ENCODE results near the gene TLE1. TPM values are rescaled to one million over a fixed set of nuclear protein-coding genes. Genes with fewer than 3 reads are reported as not detected.

Gene TLE1
- polyA plus RNA-seq, 3 donors: 0.46 to 2.5 (median 1.2) TPM

DNA sequence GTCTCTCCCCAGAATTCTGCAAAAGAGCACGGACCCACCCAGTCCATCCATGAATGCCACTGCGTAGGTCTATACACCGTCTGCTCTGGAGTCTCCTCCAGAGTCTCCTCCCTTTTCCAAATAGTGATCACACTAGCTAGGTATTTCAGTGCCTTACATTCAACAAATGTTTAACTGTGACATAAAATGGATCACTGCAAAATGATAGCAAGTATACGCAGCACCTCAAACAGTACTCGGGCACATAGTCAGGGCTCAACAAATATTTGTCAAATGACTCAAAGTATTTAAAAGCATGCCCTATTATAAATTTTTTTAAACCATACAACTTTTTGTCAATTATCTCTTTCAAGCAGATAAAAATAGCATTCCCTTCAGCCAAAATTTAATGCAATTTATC is 60.5 kb downstream of the TLE1 start:
- Histone ChIP-seq H3K27me3 (ENCODE audit: control insufficient read depth in 2 of 2, insufficient read depth in 2 of 2, low read length in 2 of 2) (no peaks in the 10 kb centered on the region), H3K27ac (ENCODE audit: low read depth in 1 of 2, low read length in 2 of 2) (no peak overlapping the region), H3K4me3 (replicated peaks in 1 of 3; ENCODE audit: low read depth in 2 of 3, low read length in 3 of 3) (no peak overlapping the region), H3K36me3 (replicated peaks in 1 of 2; ENCODE audit: control insufficient read depth in 1 of 2, insufficient read depth in 2 of 2, low read length in 2 of 2) (no peaks in the 10 kb centered on the region), H2AFZ (ENCODE audit: insufficient read depth, low read depth, low read length, poor library complexity, severe bottlenecking) (no peak overlapping the region), H3K79me2 (ENCODE audit: insufficient read depth, low read length) (no peaks in the 10 kb centered on the region), H3K9ac (ENCODE audit: insufficient read depth, low read length, poor library complexity, severe bottlenecking) (no peak overlapping the region), H3K9me3 (replicated peaks in 1 of 2; ENCODE audit: control insufficient read depth in 1 of 2, insufficient read depth in 1 of 2, low read length in 2 of 2) (no peaks in the 10 kb centered on the region), H3K4me2 (replicated peaks; ENCODE audit: extremely low read depth, low read length, poor library complexity, severe bottlenecking) (no peak overlapping the region), H4K20me1 (ENCODE audit: insufficient read depth, low read length) (no peaks in the 10 kb centered on the region), H3K4me1 (ENCODE audit: control insufficient read depth in 1 of 2, insufficient read depth in 2 of 2, low read length in 2 of 2) (no peaks in the 10 kb centered on the region)
- TF ChIP-seq, protein P1, sequence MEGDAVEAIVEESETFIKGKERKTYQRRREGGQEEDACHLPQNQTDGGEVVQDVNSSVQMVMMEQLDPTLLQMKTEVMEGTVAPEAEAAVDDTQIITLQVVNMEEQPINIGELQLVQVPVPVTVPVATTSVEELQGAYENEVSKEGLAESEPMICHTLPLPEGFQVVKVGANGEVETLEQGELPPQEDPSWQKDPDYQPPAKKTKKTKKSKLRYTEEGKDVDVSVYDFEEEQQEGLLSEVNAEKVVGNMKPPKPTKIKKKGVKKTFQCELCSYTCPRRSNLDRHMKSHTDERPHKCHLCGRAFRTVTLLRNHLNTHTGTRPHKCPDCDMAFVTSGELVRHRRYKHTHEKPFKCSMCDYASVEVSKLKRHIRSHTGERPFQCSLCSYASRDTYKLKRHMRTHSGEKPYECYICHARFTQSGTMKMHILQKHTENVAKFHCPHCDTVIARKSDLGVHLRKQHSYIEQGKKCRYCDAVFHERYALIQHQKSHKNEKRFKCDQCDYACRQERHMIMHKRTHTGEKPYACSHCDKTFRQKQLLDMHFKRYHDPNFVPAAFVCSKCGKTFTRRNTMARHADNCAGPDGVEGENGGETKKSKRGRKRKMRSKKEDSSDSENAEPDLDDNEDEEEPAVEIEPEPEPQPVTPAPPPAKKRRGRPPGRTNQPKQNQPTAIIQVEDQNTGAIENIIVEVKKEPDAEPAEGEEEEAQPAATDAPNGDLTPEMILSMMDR (IDR thresholded peaks at IDR 0.05): no peak
- Mint-ChIP-seq H3K4me3 (no peak overlapping the region), H3K27ac (no peak overlapping the region), H3K9me3 (no peaks in the 10 kb centered on the region), H3K36me3 (peaks cover 4 to 11% of the 10 kb centered on the region in 2 donors), H3K4me1 (peaks cover 3% of the 10 kb centered on the region), H3K27me3 (ENCODE audit: low read depth in 3 of 3) (no peaks in the 10 kb centered on the region)
- WGBS (ENCODE audit: insufficient coverage): 100% methylated on average over 5 of the region's 5 CpGs
- intact Hi-C loops (cut with micrococcal nuclease): no loop called here
- DNase-seq: no peak

DNA sequence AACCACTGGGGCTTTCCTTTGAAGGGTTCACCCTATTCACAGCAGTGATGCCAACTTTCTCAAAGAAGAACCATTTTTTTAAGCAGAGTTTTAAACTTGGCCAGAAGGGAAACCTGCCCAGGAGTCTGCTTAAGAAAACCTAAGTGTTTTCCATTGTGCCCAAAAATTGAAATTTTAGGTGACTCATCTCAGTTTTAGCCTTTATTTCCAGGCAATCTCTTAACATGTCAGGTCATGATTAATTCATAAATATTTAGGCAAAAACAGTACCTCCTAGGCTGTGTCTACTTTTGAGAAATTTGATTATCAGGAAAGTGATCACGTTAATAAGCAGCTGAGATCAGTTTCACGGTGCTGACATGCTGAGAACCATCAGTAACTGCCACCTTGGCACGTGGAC is 61.9 kb downstream of the TLE1 start:
- 92% methylated on average over 2 of the region's 3 CpGs for WGBS (ENCODE audit: insufficient coverage)
- Histone ChIP-seq H4K20me1 (ENCODE audit: insufficient read depth, low read length) (no peaks in the 10 kb centered on the region), H3K9ac (ENCODE audit: insufficient read depth, low read length, poor library complexity, severe bottlenecking) (no peak overlapping the region), H3K9me3 (replicated peaks in 1 of 2; ENCODE audit: control insufficient read depth in 1 of 2, insufficient read depth in 1 of 2, low read length in 2 of 2) (no peaks in the 10 kb centered on the region), H3K4me2 (replicated peaks; ENCODE audit: extremely low read depth, low read length, poor library complexity, severe bottlenecking) (no peak overlapping the region), H3K27me3 (ENCODE audit: control insufficient read depth in 2 of 2, insufficient read depth in 2 of 2, low read length in 2 of 2) (no peaks in the 10 kb centered on the region), H3K27ac (ENCODE audit: low read depth in 1 of 2, low read length in 2 of 2) (no peak overlapping the region), H3K79me2 (ENCODE audit: insufficient read depth, low read length) (no peaks in the 10 kb centered on the region), H3K4me3 (replicated peaks in 1 of 3; ENCODE audit: low read depth in 2 of 3, low read length in 3 of 3) (no peak overlapping the region), H2AFZ (ENCODE audit: insufficient read depth, low read depth, low read length, poor library complexity, severe bottlenecking) (no peak overlapping the region), H3K4me1 (ENCODE audit: control insufficient read depth in 1 of 2, insufficient read depth in 2 of 2, low read length in 2 of 2) (no peaks in the 10 kb centered on the region), H3K36me3 (replicated peaks in 1 of 2; ENCODE audit: control insufficient read depth in 1 of 2, insufficient read depth in 2 of 2, low read length in 2 of 2) (no peaks in the 10 kb centered on the region)
- Mint-ChIP-seq H3K4me1 (peaks cover 3% of the 10 kb centered on the region), H3K9me3 (no peaks in the 10 kb centered on the region), H3K36me3 (peaks cover 0 to 10% of the 10 kb centered on the region in 2 donors), H3K27ac (no peak overlapping the region), H3K27me3 (ENCODE audit: low read depth in 3 of 3) (no peaks in the 10 kb centered on the region), H3K4me3 (no peak overlapping the region)
- intact Hi-C loops (cut with micrococcal nuclease): no loop called here
- TF ChIP-seq, protein P1 (IDR thresholded peaks at IDR 0.05): no peak
- no peak for DNase-seq
